ENCODE measurements around the gene ANO4.
"Not testable (repeated sequence)": the region's sequence is repeated elsewhere in the genome, so short reads cannot be mapped to it uniquely, and the experiment has no call there.

ANO4 gene

GRCh38 chr12:101038289-101038871, 243.8 kb downstream of the ANO4 start:
- in situ Hi-C loops (cut with MboI; ENCODE audit: low sequenced_read_pairs) = no loop called here

GRCh38 chr12:101039848-101040531, 245.4 kb downstream of the ANO4 start:
- in situ Hi-C loops (cut with MboI; ENCODE audit: low sequenced_read_pairs) = no loop called here

- in situ Hi-C loops (cut with MboI; ENCODE audit: low sequenced_read_pairs) = no loop called here
Measured at GRCh38 chr12:101040936-101041335, 246.4 kb downstream of the ANO4 start.

- in situ Hi-C loops (cut with MboI; ENCODE audit: low sequenced_read_pairs) = no loop called here
Measured at GRCh38 chr12:101042211-101042610, 247.6 kb downstream of the ANO4 start.

GRCh38 chr12:101044512-101045059, 250.0 kb downstream of the ANO4 start:
- in situ Hi-C loops (cut with MboI; ENCODE audit: low sequenced_read_pairs) = no loop called here

- in situ Hi-C loops (cut with MboI; ENCODE audit: low sequenced_read_pairs) = no loop called here
Measured at GRCh38 chr12:101045486-101046464, 251.2 kb downstream of the ANO4 start.

- in situ Hi-C loops (cut with MboI; ENCODE audit: low sequenced_read_pairs) = no loop called here
Measured at GRCh38 chr12:101047652-101048051, 253.1 kb downstream of the ANO4 start.

GRCh38 chr12:101050631-101051030, 256.1 kb downstream of the ANO4 start:
- in situ Hi-C loops (cut with MboI; ENCODE audit: low sequenced_read_pairs) = no loop called here

- in situ Hi-C loops (cut with MboI; ENCODE audit: low sequenced_read_pairs) = no loop called here
Measured at GRCh38 chr12:101051151-101051550, 256.6 kb downstream of the ANO4 start.

GRCh38 chr12:101051901-101052550, 257.4 kb downstream of the ANO4 start:
- in situ Hi-C loops (cut with MboI; ENCODE audit: low sequenced_read_pairs) = no loop called here

GRCh38 chr12:101053203-101053602, 258.6 kb downstream of the ANO4 start:
- in situ Hi-C loops (cut with MboI; ENCODE audit: low sequenced_read_pairs) = no loop called here

GRCh38 chr12:101055940-101056339, 261.4 kb downstream of the ANO4 start:
- in situ Hi-C loops (cut with MboI; ENCODE audit: low sequenced_read_pairs) = no loop called here

GRCh38 chr12:101062508-101062907, 267.9 kb downstream of the ANO4 start:
- in situ Hi-C loops (cut with MboI; ENCODE audit: low sequenced_read_pairs) = not testable (repeated sequence)

GRCh38 chr12:101064721-101065120, 270.1 kb downstream of the ANO4 start:
- in situ Hi-C loops (cut with MboI; ENCODE audit: low sequenced_read_pairs) = no loop called here

- in situ Hi-C loops (cut with MboI; ENCODE audit: low sequenced_read_pairs) = no loop called here
Measured at GRCh38 chr12:101066489-101066888, 271.9 kb downstream of the ANO4 start.

GRCh38 chr12:101068402-101068801, 273.8 kb downstream of the ANO4 start:
- in situ Hi-C loops (cut with MboI; ENCODE audit: low sequenced_read_pairs) = no loop called here

GRCh38 chr12:101068836-101069235, 274.3 kb downstream of the ANO4 start:
- in situ Hi-C loops (cut with MboI; ENCODE audit: low sequenced_read_pairs) = no loop called here

- in situ Hi-C loops (cut with MboI; ENCODE audit: low sequenced_read_pairs) = no loop called here
Measured at GRCh38 chr12:101074940-101075680, 280.5 kb downstream of the ANO4 start.

- in situ Hi-C loops (cut with MboI; ENCODE audit: low sequenced_read_pairs) = no loop called here
Measured at GRCh38 chr12:101076921-101077320, 282.3 kb downstream of the ANO4 start.
